SK-N-SH (cell line): ENCODE data around the gene SPEM3. TPM values are rescaled to one million over a fixed set of nuclear protein-coding genes. Genes with fewer than 3 reads are reported as not detected.

Source experiments
- CTCF ChIA-PET: fragments of 300-600, 350-600 bp; formaldehyde crosslinking; extraction: SDS; loops from one replicate; lab custom pipeline; 2021; lab: Yijun Ruan, JAX
- POLR2A ChIA-PET: fragments of 350-600 bp; sonication (Branson Sonifier 250); formaldehyde crosslinking; extraction: SDS; loops from one replicate; lab custom pipeline; 2020; ENCODE audit warnings: antibody characterized with exemption, inconsistent platforms; lab: Yijun Ruan, JAX
- DNase-seq: peaks from one replicate; pipeline ENCODE4 v3.0.0; 2012
- H2AFZ ChIP-seq: fragments of 200-600 bp; sonication (generic); 2 replicates; pipeline ENCODE4 v1.8.1; 2016; ENCODE audit warnings: antibody characterized with exemption, mild to moderate bottlenecking, low read depth
- H3F3A ChIP-seq: fragments of 200-600 bp; sonication (generic); replicated peaks from 2 replicates; pipeline ENCODE3; 2016; ENCODE audit warnings: antibody characterized with exemption, mild to moderate bottlenecking; ENCODE audit not compliant: insufficient read depth
- H3K27ac ChIP-seq, 2 experiments: fragments of 200-500 bp in 1 of 2; fragments of 200-600 bp in 1 of 2; sonication (Bioruptor generic) in 1 of 2; sonication (generic), shearing (Covaris generic) in 1 of 2; 2 replicates each; pipeline versions ENCODE4 v1.5.1 to v1.6.1; 2014 to 2016; ENCODE audit warnings: low read depth in 2 of 2, inconsistent platforms in 1 of 2, low read length in 1 of 2, mild to moderate bottlenecking in 1 of 2, mixed read lengths in 1 of 2
- H3K27me3 ChIP-seq: fragments of 200-600 bp; sonication (generic), shearing (Covaris generic); 2 replicates; pipeline ENCODE4 v1.6.1; 2016; ENCODE audit warnings: mixed run types; ENCODE audit not compliant: insufficient read depth
- H3K36me3 ChIP-seq, 2 experiments: fragments of 200-500 bp in 1 of 2; fragments of 200-600 bp in 1 of 2; sonication (Bioruptor generic) in 1 of 2; sonication (generic) in 1 of 2; replicated peaks in 1 of 2; 2 replicates each; pipeline versions ENCODE3 to v1.5.1; 2014 to 2016; ENCODE audit warnings: low read length in 1 of 2, mild to moderate bottlenecking in 1 of 2; ENCODE audit not compliant: insufficient read depth in 2 of 2, control insufficient read depth in 1 of 2
- H3K4me1 ChIP-seq, 2 experiments: fragments of 200-500 bp in 1 of 2; fragments of 200-600 bp in 1 of 2; sonication (Bioruptor generic) in 1 of 2; sonication (generic), shearing (Covaris generic) in 1 of 2; 2 replicates each; pipeline versions ENCODE4 v1.5.1 to v1.6.1; 2014 to 2016; ENCODE audit warnings: low read depth in 1 of 2, low read length in 1 of 2, mixed run types in 1 of 2; ENCODE audit not compliant: insufficient read depth in 2 of 2, control insufficient read depth in 1 of 2
- H3K4me2 ChIP-seq: fragments of 200-600 bp; sonication (generic), shearing (Covaris generic); 2 replicates; pipeline ENCODE4 v1.6.1; 2017; ENCODE audit warnings: mixed run types
- H3K4me3 ChIP-seq, 2 experiments: fragments of 200-500 bp in 1 of 2; fragments of 200-600 bp in 1 of 2; sonication (Bioruptor generic) in 1 of 2; sonication (generic), shearing (Covaris generic) in 1 of 2; 2 replicates each; pipeline versions ENCODE4 v1.5.1 to v1.8.1; 2014 to 2016; ENCODE audit warnings: low read depth in 2 of 2, inconsistent platforms in 1 of 2, low read length in 1 of 2, mild to moderate bottlenecking in 1 of 2, mixed read lengths in 1 of 2, moderate library complexity in 1 of 2
- H3K79me2 ChIP-seq: fragments of 200-600 bp; sonication (generic); 2 replicates; pipeline ENCODE4 v1.8.1; 2017; ENCODE audit warnings: mild to moderate bottlenecking; ENCODE audit not compliant: insufficient read depth
- H3K9ac ChIP-seq: fragments of 200-600 bp; sonication (generic); 2 replicates; pipeline ENCODE4 v1.6.1; 2017; ENCODE audit warnings: mixed run types
- H3K9me2 ChIP-seq: fragments of 200-600 bp; sonication (generic); 2 replicates; pipeline ENCODE4 v1.6.1; 2017; ENCODE audit warnings: mixed run types
- H3K9me3 ChIP-seq: fragments of 200-600 bp; sonication (generic); 2 replicates; pipeline ENCODE4 v1.6.1; 2017; ENCODE audit warnings: mixed run types, mild to moderate bottlenecking, moderate library complexity
- H4K20me1 ChIP-seq: fragments of 200-600 bp; sonication (generic); 2 replicates; pipeline ENCODE4 v1.6.1; 2017; ENCODE audit warnings: mild to moderate bottlenecking, mixed run types; ENCODE audit not compliant: insufficient read depth
- CHD2 ChIP-seq: fragments of 150-350 bp; IDR thresholded peaks from 2 replicates; pipeline ENCODE4 v1.6.1; 2018; ENCODE audit warnings: low read length; ENCODE audit not compliant: partially characterized antibody
- CTCF ChIP-seq: fragments of 200-600 bp; sonication (generic); IDR thresholded peaks from 2 replicates; pipeline ENCODE4 v1.6.1; 2017; ENCODE audit warnings: antibody characterized with exemption, mild to moderate bottlenecking, moderate library complexity
- FOXJ3 ChIP-seq: sonication (generic); formaldehyde crosslinking; IDR thresholded peaks from 2 replicates; pipeline ENCODE4 v1.5.1; 2020; ENCODE audit warnings: mild to moderate bottlenecking, missing genetic modification reagents
- GABPA ChIP-seq: IDR thresholded peaks from 2 replicates; pipeline ENCODE4 v1.4.0; 2012; ENCODE audit warnings: low read depth, mild to moderate bottlenecking
- JUND ChIP-seq: IDR thresholded peaks from 2 replicates; pipeline ENCODE4 v1.4.0; 2012
- MAX ChIP-seq: IDR thresholded peaks from 2 replicates; pipeline ENCODE4 v1.4.0; 2012; ENCODE audit warnings: low read depth
- MEF2A ChIP-seq: IDR thresholded peaks from 2 replicates; pipeline ENCODE4 v1.4.0; 2012; ENCODE audit warnings: low read depth, borderline replicate concordance
- MXI1 ChIP-seq: IDR thresholded peaks from 2 replicates; pipeline ENCODE4 v1.6.1; 2012; ENCODE audit warnings: mild to moderate bottlenecking, low read depth, low read length, improper control_type of control experiment
- NRF1 ChIP-seq: IDR thresholded peaks from 2 replicates; pipeline ENCODE4 v1.6.1; 2012; ENCODE audit warnings: low read depth, mild to moderate bottlenecking, low read length
- POLR2AphosphoS5 ChIP-seq: IDR thresholded peaks from 2 replicates; pipeline ENCODE4 v1.6.1; 2012; ENCODE audit warnings: low read depth, low read length
- RAD21 ChIP-seq: IDR thresholded peaks from 2 replicates; pipeline ENCODE4 v1.6.1; 2012; ENCODE audit warnings: mild to moderate bottlenecking, low read length
- RFX5 ChIP-seq: IDR thresholded peaks from 2 replicates; pipeline ENCODE4 v1.6.1; 2012; ENCODE audit warnings: mild to moderate bottlenecking, improper control_type of control experiment, low read length
- SIN3A ChIP-seq: IDR thresholded peaks from 2 replicates; pipeline ENCODE4 v1.6.1; 2012; ENCODE audit warnings: low read depth, mild to moderate bottlenecking, low read length, moderate library complexity, borderline replicate concordance
- TAF1 ChIP-seq: IDR thresholded peaks from 2 replicates; pipeline ENCODE4 v1.6.1; 2012; ENCODE audit warnings: low read depth, mild to moderate bottlenecking, low read length, moderate library complexity, borderline replicate concordance
- YY1 ChIP-seq: IDR thresholded peaks from 2 replicates; pipeline ENCODE4 v1.4.0; 2012; ENCODE audit warnings: low read depth, mild to moderate bottlenecking
- WGBS: methylation state at CpG from one replicate; pipeline ENCODE4 v1.1.6; 2017; ENCODE audit warnings: low lambda C conversion rate; 5-methylcytosine and 5-hydroxymethylcytosine counted together
- polyA plus RNA-seq, 3 experiments: library from polyadenylated mRNA; depleted of rRNA; stranded (reverse); fragments of >200 nt; gene quantifications; 2 replicates each; pipeline ENCODE4 v1.2.3, GENCODE V29; 2012
- TF ChIP-seq, protein P1 (sequence below): IDR thresholded peaks from 2 replicates; pipeline ENCODE4 v1.4.0; 2012; ENCODE audit warnings: low read depth, borderline replicate concordance

The SPEM3 gene
- polyA plus RNA-seq, 1 of the 3 experiments (the other 2 are of a cell fraction): not detected

GRCh38 chr17:7393613-7394451 lies 34.8 kb upstream of the SPEM3 start:
- Histone ChIP-seq H3K9me2 (no peaks in the 10 kb centered on the region), H3K27ac (peak overlapping the region; percentile 85 to 91; a peak in 3 of 4 replicates), H3K9me3 (no peaks in the 10 kb centered on the region), H3F3A (peaks cover 11% of the 10 kb centered on the region), H3K4me2 (peak overlapping the region; percentile 99), H3K36me3 (peaks cover 18 to 31% of the 10 kb centered on the region in 2 experiments), H3K9ac (peak overlapping the region; percentile 89), H3K79me2 (peaks cover 22% of the 10 kb centered on the region; the same call in 1 of the 2 replicates)
- ChIA-PET CTCF (interaction anchor here (1.1 to 2.5 kb wide), 5 partner anchors 9 to 109 kb away, joined by 3 to 13 read pairs (median 4); no protein-coding TSS in a partner anchor), POLR2A (interaction anchor here (1.0 kb wide), 1 partner anchor 10 kb away, joined by 4 read pairs; the partner anchor contains the start of gene TMEM256)
- TF ChIP-seq CTCF: peak; percentile 32
- no peak for TF ChIP-seq JUND
- no peak for TF ChIP-seq MEF2A
- TF ChIP-seq MXI1: 0 out of 2 replicates have a peak, but pooled peaks have one; percentile 24
- no peak for TF ChIP-seq SIN3A
- TF ChIP-seq RAD21: peak; percentile 36
- TF ChIP-seq, all 33 proteins: peak for 3
- WGBS: 11% methylated on average over 29 of the region's 48 CpGs
- peak; percentile 74 for DNase-seq
- Histone ChIP-seq H4K20me1 (no peaks in the 10 kb centered on the region), H2AFZ (peak overlapping the region; percentile 79; the same call in 1 of the 2 replicates), H3K4me1 (peaks cover 0 to 9% of the 10 kb centered on the region in 2 experiments; a peak in 1 of 4 replicates), H3K4me3 (peak overlapping the region; percentile 79 to 92), H3K27me3 (no peaks in the 10 kb centered on the region)

- peak within 1 kb of the TSS; percentile 79 for H2AFZ ChIP-seq
- H3K27me3 ChIP-seq: no peaks in the 10 kb centered on the region
- no peaks in the 10 kb centered on the region for H3K9me2 ChIP-seq
- H3K27ac ChIP-seq: peak within 1 kb of the TSS; percentile 85 to 91
- WGBS: 1% methylated on average over 33 of the region's 71 CpGs
- H3K4me3 ChIP-seq: peak within 1 kb of the TSS; percentile 79 to 92
- POLR2A ChIA-PET: interaction anchor here (1.0 kb wide), 1 partner anchor 9 kb away, joined by 4 read pairs; the partner anchor contains the start of gene TMEM256
- H3F3A ChIP-seq: peaks cover 16% of the 10 kb centered on the region
- peaks cover 16 to 23% of the 10 kb centered on the region in 2 experiments for H3K36me3 ChIP-seq
- H3K79me2 ChIP-seq: peaks cover 22% of the 10 kb centered on the region; the same call in 1 of the 2 replicates
- no peaks in the 10 kb centered on the region for H3K9me3 ChIP-seq
- H3K4me2 ChIP-seq: peak within 1 kb of the TSS; percentile 99
- peak within 1 kb of the TSS; percentile 89 for H3K9ac ChIP-seq
- peaks cover 0 to 9% of the 10 kb centered on the region in 2 experiments; a peak in 1 of 4 replicates for H3K4me1 ChIP-seq
- H4K20me1 ChIP-seq: no peaks in the 10 kb centered on the region
- peak; percentile 98 for DNase-seq
- TF ChIP-seq MAX (peak; percentile 64; the same call in 1 of the 2 replicates), CTCF (peak; percentile 39), YY1 (no peak), MXI1 (peak; percentile 78), SIN3A (peak; percentile 19; the same call in 1 of the 2 replicates), POLR2AphosphoS5 (peak; percentile 85), GABPA (peak; percentile 71), TAF1 (peak; percentile 60), CHD2 (no peak), NRF1 (peak; percentile 49; the same call in 1 of the 2 replicates), RFX5 (0 out of 2 replicates have a peak, but pooled peaks have one; percentile 8), FOXJ3 (peak; percentile 61; the same call in 1 of the 2 replicates)
- TF ChIP-seq, protein P1, sequence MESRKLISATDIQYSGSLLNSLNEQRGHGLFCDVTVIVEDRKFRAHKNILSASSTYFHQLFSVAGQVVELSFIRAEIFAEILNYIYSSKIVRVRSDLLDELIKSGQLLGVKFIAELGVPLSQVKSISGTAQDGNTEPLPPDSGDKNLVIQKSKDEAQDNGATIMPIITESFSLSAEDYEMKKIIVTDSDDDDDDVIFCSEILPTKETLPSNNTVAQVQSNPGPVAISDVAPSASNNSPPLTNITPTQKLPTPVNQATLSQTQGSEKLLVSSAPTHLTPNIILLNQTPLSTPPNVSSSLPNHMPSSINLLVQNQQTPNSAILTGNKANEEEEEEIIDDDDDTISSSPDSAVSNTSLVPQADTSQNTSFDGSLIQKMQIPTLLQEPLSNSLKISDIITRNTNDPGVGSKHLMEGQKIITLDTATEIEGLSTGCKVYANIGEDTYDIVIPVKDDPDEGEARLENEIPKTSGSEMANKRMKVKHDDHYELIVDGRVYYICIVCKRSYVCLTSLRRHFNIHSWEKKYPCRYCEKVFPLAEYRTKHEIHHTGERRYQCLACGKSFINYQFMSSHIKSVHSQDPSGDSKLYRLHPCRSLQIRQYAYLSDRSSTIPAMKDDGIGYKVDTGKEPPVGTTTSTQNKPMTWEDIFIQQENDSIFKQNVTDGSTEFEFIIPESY: no peak
- TF ChIP-seq, all 33 proteins: peak for 10
- CTCF ChIA-PET: interaction anchor here (1.5 to 2.5 kb wide), 3 partner anchors 11 to 108 kb away, joined by 4 to 13 read pairs (median 6); no protein-coding TSS in a partner anchor
Observed at GRCh38 chr17:7394452-7395191, 34.0 kb upstream of the SPEM3 start, which contains the start of gene PLSCR3. Gene PLSCR3, minus strand, starts transcription at chr17:7394525. Its CDS starts 415 bp downstream, at chr17:7394110.
